GM21723 (cell line): ENCODE data around the gene TOMM34.

Source experiments
- ATAC-seq: cut with Tn5 transposase; IDR thresholded peaks from one replicate; pipeline ENCODE4 v1.9.1; 2021; ENCODE audit warnings: mild to moderate bottlenecking, moderate library complexity; ENCODE audit not compliant: unreplicated experiment

TOMM34 gene

GRCh38 chr20:44963325-44964215 lies 3.4 kb upstream of the TOMM34 start:
- ATAC-seq, result no peak

- ATAC-seq, result no peak
These were observed 2.3 kb upstream of the TOMM34 start for GRCh38 chr20:44962483-44962882.

- ATAC-seq, result no peak
These were observed 1.7 kb upstream of the TOMM34 start for GRCh38 chr20:44961870-44962267.

DNA sequence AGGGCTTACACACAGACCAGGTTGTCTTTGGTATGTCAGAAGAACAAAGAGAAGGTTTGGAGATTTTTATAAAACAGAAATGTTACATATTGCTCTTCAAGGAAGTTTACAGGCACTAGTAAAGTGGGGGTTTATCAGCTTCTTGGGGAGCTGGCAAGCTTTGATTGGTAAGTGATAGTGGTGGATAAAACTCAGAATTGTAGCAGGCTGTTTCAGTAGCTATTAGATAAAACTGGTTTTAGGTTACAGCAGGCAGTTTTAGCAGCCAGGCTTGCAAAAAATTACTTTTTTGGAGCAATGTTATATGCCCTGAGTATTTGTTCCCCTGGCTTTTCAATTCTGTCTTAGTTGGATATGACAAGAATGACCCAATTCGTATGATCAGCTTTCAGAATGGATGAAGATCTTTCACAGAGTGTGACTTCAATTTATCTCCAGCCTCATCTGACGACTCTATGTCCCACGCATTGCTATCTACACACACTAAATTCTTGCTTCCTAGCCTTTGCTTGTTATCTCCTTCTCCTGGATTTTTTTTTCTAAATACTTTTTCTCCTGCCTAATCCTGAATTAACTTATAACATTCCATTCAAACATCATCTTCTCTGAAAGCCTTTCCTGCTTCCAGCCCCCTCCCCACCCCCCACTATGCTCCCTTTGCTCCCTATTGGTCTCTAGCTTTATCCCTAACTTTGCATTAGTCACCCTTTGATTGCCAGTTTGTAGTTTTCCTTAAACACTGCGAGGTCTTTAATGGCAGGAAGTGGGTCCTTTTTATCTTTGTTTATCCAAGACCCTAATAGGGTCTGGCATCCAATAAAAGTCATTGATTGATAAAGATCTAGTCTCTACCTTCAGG lies 1.0 kb upstream of the TOMM34 start:
- ATAC-seq, result no peak

- peak; percentile 24 for ATAC-seq
These were observed 527 bp downstream of the TOMM34 start for GRCh38 chr20:44959638-44960102.

- no peak for ATAC-seq
These were observed 1.0 kb downstream of the TOMM34 start for GRCh38 chr20:44959082-44959637.

DNA sequence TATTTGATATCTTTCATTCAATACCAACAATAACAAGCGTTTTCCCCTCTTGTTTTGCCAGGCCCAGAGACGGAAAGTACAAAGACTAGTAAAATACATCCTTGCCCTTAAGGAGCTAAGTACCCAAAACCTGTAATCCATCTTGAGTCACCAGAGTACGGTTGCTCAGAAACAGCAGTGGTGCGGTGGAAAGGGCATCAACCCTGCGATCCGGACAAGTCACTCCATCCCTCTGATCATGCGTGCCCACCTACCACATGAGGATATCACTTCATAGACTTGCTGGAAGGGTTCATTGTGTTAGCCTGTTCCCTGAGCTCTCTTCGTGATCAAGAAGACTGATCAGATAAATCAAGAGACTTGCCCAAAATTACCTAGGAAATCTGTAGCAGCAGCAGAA lies 1.9 kb downstream of the TOMM34 start:
- ATAC-seq, result no peak

DNA sequence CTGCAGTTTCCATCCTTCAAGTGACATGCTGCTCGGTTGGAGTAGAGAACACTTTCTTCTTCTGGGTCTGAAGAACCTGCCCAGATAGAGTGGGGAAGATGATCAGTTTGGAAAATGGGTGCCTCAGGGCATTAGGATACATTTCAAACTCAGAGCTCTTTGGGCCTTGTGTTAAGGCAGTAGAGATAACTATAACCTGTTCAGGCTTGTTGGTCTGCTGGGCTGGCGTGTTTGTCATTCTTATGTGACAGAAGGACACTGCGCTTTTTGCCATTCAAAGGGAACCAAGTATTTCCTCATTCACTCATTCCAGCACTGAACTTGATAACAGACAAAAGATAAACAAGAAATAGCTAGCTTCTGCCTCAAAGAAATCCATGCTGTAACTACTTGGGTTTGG lies 3.8 kb downstream of the TOMM34 start:
- ATAC-seq, result no peak

DNA sequence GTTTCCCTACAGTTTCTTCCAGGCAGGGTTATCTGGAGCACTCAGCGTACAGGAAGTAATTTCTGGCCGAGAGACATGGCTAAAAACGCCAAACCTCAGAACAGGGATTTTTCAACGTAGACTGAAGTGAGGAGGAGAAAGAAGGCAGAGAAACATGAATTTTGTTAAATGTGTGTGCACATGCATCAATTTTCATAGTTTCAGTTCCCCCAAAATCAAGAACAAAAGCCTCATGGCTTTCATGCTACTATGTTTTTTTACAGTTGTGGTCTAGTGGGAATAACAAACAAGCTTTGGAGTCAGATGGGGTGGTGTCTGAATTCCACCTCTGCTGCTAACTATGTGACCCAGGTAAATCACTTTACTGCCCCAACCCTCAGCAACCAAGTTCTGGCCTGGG lies 4.9 kb downstream of the TOMM34 start:
- no peak for ATAC-seq

DNA sequence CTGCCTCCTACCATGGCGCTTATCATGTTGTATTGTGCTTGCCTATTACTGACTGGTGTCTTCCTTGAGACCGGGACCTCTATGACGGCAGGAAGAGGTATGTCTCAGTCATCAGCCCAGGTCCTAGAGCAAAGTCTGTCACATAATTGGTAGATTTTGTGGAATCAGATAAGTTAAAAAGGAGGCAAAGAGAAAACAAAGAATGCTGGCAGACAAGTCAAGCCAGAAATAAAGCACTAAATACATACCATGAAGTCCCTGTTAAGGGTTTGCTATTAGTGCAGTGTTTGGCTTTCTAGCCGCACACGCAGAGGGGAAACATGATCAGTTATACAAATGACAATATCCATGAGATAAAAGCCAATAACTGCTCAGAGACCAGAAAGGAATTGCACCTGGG lies 6.0 kb downstream of the TOMM34 start:
- ATAC-seq, result no peak

DNA sequence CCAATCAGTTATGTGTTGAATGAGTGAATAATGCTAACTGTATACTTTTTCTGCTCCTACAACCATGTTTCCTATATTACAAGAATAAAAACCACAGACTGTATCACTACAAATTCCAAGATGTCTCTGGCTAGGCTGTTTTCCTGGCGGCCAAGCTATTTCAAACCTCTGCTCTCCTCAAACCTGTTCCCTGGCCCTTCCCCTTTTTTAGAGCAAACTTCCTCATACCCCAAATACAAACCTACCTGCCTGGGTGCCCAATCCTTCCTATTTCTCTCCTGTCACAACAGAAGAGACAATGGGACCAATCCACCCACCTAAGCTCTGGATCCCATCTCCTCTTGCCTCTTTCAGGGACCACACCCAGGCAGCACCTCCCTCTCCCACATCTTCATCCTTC lies 7.5 kb downstream of the TOMM34 start:
- ATAC-seq, result no peak

- ATAC-seq, result no peak
These were observed 9.8 kb downstream of the TOMM34 start for GRCh38 chr20:44950368-44950767.

GRCh38 chr20:44948513-44948912 lies 11.7 kb downstream of the TOMM34 start:
- no peak for ATAC-seq

GRCh38 chr20:44948107-44948506 lies 12.1 kb downstream of the TOMM34 start:
- ATAC-seq, result no peak

- ATAC-seq, result no peak
These were observed 13.8 kb downstream of the TOMM34 start for GRCh38 chr20:44946271-44946852.

DNA sequence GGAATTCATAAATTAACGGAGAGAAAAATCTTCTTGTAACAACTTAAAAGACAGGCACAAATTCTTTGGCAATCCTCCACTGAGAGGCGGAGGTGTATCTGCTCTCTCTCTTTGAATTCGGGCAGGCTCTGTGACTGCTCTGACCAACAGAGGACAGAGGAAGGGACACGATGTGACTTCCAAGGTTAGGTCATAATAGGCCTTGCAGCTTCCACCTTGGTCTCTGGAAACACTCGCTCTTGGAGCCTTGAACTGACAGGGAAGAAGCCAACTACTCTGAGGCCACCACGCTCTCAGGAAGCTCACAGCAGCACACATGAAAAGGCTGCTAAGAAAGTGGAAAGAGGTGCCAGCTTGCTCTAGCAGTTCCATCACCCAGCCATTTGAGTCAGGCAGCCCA lies 14.9 kb downstream of the TOMM34 start:
- ATAC-seq, result no peak

GRCh38 chr20:44943828-44944227 lies 16.4 kb downstream of the TOMM34 start:
- no peak for ATAC-seq

GRCh38 chr20:44942264-44942973 lies 17.8 kb downstream of the TOMM34 start:
- no peak for ATAC-seq

- ATAC-seq, result no peak
These were observed 19.0 kb downstream of the TOMM34 start for GRCh38 chr20:44941120-44941691.

DNA sequence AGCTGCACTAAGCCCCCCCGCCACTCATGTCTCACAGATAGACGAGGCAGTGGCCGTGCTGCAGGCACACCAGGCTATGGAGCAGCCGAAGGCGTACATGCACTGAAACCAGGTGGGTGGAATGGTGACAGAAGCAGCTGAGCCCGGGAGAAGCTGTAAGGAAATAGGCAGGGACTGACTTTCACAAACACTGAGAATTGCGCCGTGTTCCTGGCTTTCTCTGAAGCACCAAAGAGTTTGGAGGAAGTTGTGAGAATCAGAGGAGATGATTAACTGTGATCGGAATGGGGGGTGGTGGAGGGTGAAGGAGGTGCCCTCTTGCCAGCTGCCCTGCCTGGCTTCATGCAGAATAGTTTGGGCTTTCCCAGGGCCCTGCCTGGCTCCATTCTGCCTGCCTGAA lies 21.6 kb downstream of the TOMM34 start:
- no peak for ATAC-seq
